ENCODE measurements around the gene PRPSAP2. TPM values are rescaled to one million over a fixed set of nuclear protein-coding genes. Genes with fewer than 3 reads are reported as not detected.

Gene PRPSAP2
- total RNA-seq, 1 experiment from 2014 or later = 37.8 TPM

DNA sequence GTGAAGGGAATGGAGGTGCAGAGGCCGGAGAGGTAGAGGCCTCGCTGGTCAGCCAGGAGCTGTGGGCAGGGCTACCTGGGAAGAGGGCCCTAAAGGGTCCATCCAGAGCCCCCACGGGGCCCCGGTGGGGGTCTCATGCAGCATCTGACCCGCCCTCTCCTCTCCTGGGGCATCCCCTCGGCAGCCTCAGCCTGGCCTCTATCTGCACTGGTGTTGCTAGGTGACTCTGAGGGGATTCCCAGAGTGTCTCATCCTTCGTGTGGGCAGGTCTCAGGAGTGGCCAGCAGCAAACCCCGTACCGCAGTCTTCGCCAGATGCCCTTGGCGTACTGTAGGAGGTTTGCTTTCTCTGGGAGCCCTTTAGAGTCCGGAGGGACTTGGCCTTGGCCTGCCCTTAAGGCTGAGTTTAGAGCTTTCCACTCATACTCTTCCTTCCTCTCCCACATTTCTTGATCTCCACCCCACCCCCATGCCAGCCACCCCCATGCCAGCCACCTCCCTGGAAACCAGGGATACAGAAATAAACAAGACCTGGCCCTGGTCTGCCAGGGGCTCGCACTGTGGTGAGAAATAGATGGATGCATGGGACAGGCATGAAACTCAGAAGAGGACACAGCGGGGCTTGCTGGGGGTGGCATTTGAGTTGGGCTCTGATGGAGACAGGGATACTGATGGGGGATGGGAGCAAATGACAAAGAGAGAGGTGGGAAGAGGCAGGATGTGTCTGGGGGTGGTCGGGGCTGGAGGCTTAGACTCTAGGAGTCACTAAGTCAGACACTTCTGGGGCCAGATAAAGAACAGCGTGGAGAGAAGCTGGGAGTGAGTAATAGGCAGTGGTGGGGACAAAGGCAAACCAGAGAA, 103.9 kb downstream of the PRPSAP2 start:
- Histone ChIP-seq H3K27me3 (ENCODE audit: insufficient read depth, low read length) (no peaks in the 10 kb centered on the region), H3K36me3 (ENCODE audit: control insufficient read depth in 1 of 2, insufficient read depth in 2 of 2, low read length in 2 of 2) (no peaks in the 10 kb centered on the region), H4K20me1 (ENCODE audit: insufficient read depth) (no peaks in the 10 kb centered on the region), H3K9ac (ENCODE audit: low read length) (no peak overlapping the region), H3K4me3 (replicated peaks in 1 of 2; ENCODE audit: low read depth in 1 of 2, low read length in 2 of 2) (no peak overlapping the region), H3K9me3 (ENCODE audit: control insufficient read depth in 1 of 2, insufficient read depth in 1 of 2, low read depth in 1 of 2, low read length in 2 of 2) (no peaks in the 10 kb centered on the region), H3K4me2 (ENCODE audit: low read length) (no peak overlapping the region), H2AFZ (ENCODE audit: low read depth, low read length, poor library complexity, severe bottlenecking) (no peak overlapping the region), H3K27ac (ENCODE audit: low read depth, low read length) (no peak overlapping the region), H3K4me1 (ENCODE audit: control insufficient read depth in 1 of 2, insufficient read depth in 2 of 2, low read length in 2 of 2) (peaks cover 6 to 22% of the 10 kb centered on the region in 2 experiments; a peak in 3 of 4 replicates), H3K9me2 (ENCODE audit: insufficient read depth) (no peaks in the 10 kb centered on the region), H3K79me2 (ENCODE audit: insufficient read depth, low read length) (no peaks in the 10 kb centered on the region)
- ATAC-seq = no peak
- BruUV-seq (replicated peaks) = no TSS peak
- intact Hi-C loops (cut with micrococcal nuclease) = no loop called here
- ChIA-PET CTCF (interaction anchor here (0.7 to 1.6 kb wide), 11 partner anchors 8 to 801 kb away, joined by 3 to 22 read pairs (median 4); partner anchors contain the start of gene SLC5A10), RAD21 (ENCODE audit: low non-redundant PET in 1 of 2, low total read pairs in 2 of 2, uncharacterized antibody in 2 of 2, unreplicated experiment in 2 of 2) (interaction anchor here in 1 of 2 experiments (1.4 kb wide), 1 partner anchor 14 kb away, joined by 3 read pairs; no protein-coding TSS in a partner anchor), POLR2A (no interaction called here)
- no peak for DNase-seq (ENCODE audit: low read depth, low spot score)
- no peak for TF ChIP-seq ZNF274 (IDR thresholded peaks at IDR 0.05; ENCODE audit: low read depth, low read length)
- no peak for TF ChIP-seq ATF3 (IDR thresholded peaks at IDR 0.05)
- no peak for TF ChIP-seq EGR1 (IDR thresholded peaks at IDR 0.05; ENCODE audit: low read depth)
- no peak for TF ChIP-seq EZH2phosphoT487 (IDR thresholded peaks at IDR 0.05; ENCODE audit: borderline replicate concordance)
- TF ChIP-seq, protein P1, sequence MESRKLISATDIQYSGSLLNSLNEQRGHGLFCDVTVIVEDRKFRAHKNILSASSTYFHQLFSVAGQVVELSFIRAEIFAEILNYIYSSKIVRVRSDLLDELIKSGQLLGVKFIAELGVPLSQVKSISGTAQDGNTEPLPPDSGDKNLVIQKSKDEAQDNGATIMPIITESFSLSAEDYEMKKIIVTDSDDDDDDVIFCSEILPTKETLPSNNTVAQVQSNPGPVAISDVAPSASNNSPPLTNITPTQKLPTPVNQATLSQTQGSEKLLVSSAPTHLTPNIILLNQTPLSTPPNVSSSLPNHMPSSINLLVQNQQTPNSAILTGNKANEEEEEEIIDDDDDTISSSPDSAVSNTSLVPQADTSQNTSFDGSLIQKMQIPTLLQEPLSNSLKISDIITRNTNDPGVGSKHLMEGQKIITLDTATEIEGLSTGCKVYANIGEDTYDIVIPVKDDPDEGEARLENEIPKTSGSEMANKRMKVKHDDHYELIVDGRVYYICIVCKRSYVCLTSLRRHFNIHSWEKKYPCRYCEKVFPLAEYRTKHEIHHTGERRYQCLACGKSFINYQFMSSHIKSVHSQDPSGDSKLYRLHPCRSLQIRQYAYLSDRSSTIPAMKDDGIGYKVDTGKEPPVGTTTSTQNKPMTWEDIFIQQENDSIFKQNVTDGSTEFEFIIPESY (IDR thresholded peaks at IDR 0.05; ENCODE audit: extremely low read depth, insufficient replicate concordance, low read length) = no peak
- TF ChIP-seq, protein P2, sequence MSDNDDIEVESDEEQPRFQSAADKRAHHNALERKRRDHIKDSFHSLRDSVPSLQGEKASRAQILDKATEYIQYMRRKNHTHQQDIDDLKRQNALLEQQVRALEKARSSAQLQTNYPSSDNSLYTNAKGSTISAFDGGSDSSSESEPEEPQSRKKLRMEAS (IDR thresholded peaks at IDR 0.05) = no peak
- TF ChIP-seq CBX3 (IDR thresholded peaks at IDR 0.05; ENCODE audit: low read depth) = no peak
- TF ChIP-seq ZFX (IDR thresholded peaks at IDR 0.05) = no peak
- TF ChIP-seq FOSL1 (IDR thresholded peaks at IDR 0.05; ENCODE audit: low read depth) = no peak
- TF ChIP-seq POLR2AphosphoS5 (IDR thresholded peaks at IDR 0.05; ENCODE audit: low read depth, low read length) = no peak
- no peak for TF ChIP-seq REST (IDR thresholded peaks at IDR 0.05; ENCODE audit: low read depth)
- TF ChIP-seq YY1 (IDR thresholded peaks at IDR 0.05; ENCODE audit: extremely low read depth, insufficient replicate concordance, low read depth, low read length) = no peak
- no peak for TF ChIP-seq CEBPB (IDR thresholded peaks at IDR 0.05; ENCODE audit: low read depth)
- no peak for TF ChIP-seq EZH2 (IDR thresholded peaks at IDR 0.05)

All from HCT116 (cell line).